WI38 (cell line): ENCODE results near the gene ATMIN.

Experiments used
- H3K4me3 ChIP-seq: 2 replicates; pipeline ENCODE4 v1.5.1; 2011; ENCODE audit warnings: low read depth, mild to moderate bottlenecking, control low read depth, low read length
- TF ChIP-seq, protein P1 (sequence below): IDR thresholded peaks from 2 replicates; pipeline ENCODE4 v1.5.1; 2012; ENCODE audit warnings: low read depth, mild to moderate bottlenecking, control low read depth, low read length

The ATMIN gene, protein sequence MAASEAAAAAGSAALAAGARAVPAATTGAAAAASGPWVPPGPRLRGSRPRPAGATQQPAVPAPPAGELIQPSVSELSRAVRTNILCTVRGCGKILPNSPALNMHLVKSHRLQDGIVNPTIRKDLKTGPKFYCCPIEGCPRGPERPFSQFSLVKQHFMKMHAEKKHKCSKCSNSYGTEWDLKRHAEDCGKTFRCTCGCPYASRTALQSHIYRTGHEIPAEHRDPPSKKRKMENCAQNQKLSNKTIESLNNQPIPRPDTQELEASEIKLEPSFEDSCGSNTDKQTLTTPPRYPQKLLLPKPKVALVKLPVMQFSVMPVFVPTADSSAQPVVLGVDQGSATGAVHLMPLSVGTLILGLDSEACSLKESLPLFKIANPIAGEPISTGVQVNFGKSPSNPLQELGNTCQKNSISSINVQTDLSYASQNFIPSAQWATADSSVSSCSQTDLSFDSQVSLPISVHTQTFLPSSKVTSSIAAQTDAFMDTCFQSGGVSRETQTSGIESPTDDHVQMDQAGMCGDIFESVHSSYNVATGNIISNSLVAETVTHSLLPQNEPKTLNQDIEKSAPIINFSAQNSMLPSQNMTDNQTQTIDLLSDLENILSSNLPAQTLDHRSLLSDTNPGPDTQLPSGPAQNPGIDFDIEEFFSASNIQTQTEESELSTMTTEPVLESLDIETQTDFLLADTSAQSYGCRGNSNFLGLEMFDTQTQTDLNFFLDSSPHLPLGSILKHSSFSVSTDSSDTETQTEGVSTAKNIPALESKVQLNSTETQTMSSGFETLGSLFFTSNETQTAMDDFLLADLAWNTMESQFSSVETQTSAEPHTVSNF

DNA sequence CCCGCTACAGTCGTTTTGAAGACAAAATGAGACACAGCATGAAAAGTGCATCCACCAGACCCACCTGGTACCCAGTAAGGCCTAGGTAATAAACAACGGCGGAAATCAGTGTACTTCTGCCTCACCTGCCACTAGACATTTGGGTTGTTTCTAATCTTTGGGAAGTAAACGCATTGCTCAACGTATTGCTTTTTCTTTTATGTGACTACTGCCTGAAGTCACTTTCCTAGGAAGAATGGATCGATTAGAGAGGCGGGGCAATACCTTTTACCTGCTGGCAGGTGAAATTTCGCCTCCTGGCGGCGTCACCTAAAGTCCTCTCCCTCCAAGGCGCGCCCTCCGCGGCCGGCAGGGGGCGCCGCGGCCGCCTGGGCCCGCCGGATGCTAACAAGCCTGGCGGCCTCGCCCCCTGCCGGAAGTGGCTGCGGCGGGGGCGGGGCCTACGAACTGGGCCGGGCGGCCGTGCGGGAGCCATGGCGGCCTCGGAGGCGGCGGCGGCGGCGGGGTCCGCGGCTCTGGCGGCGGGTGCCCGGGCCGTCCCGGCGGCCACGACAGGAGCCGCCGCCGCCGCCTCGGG, at the start of gene ATMIN:
TSS of gene ATMIN (plus strand) at position 445 of the 577 bp plus-strand sequence. CDS start at position 474, 29 bp downstream.
- TF ChIP-seq, protein P1, sequence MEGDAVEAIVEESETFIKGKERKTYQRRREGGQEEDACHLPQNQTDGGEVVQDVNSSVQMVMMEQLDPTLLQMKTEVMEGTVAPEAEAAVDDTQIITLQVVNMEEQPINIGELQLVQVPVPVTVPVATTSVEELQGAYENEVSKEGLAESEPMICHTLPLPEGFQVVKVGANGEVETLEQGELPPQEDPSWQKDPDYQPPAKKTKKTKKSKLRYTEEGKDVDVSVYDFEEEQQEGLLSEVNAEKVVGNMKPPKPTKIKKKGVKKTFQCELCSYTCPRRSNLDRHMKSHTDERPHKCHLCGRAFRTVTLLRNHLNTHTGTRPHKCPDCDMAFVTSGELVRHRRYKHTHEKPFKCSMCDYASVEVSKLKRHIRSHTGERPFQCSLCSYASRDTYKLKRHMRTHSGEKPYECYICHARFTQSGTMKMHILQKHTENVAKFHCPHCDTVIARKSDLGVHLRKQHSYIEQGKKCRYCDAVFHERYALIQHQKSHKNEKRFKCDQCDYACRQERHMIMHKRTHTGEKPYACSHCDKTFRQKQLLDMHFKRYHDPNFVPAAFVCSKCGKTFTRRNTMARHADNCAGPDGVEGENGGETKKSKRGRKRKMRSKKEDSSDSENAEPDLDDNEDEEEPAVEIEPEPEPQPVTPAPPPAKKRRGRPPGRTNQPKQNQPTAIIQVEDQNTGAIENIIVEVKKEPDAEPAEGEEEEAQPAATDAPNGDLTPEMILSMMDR, result peak; percentile 97
- H3K4me3 ChIP-seq, result peak within 1 kb of the TSS; percentile 81

DNA sequence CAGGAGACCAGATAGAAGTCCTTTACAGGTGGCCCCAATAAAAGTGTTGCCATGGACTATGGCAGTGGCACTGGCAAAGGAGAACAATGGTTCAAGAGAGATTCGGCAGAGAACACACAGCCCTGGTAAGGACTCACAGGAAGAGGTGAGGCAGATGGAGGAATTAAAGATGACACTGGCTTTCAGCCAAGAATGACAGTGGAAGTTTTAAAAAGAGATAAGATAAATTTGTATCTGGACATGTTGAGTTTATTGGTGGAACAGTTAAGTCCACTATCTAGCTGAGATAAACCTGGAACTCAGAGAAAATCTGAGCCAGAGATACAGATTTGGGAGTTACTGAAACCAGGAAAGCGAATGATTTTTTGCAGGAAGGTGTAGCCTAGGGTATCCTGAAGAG, 49.1 kb upstream of the ATMIN start:
- TF ChIP-seq, protein P1, result no peak
- no peak overlapping the region for H3K4me3 ChIP-seq

DNA sequence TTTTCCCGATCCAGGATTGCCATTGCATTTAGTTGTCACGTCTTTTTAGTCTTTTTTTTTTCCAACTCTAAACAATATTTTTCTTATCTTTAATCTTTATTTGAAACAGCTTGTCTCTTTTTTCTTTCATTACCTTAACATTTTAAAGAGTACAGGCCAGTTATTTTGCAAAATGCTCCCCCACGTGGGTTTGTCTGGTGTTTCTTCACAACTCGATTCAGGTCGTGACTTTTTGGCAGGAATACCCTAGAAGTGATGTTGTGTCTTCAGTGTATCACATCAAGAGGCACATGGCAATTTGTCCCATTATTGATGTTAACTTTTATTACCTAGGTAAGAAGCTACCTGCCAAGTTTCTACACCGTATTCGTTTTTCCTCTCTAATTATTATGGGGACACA, 46.9 kb upstream of the ATMIN start:
- H3K4me3 ChIP-seq, result no peak overlapping the region
- TF ChIP-seq, protein P1, result no peak

DNA sequence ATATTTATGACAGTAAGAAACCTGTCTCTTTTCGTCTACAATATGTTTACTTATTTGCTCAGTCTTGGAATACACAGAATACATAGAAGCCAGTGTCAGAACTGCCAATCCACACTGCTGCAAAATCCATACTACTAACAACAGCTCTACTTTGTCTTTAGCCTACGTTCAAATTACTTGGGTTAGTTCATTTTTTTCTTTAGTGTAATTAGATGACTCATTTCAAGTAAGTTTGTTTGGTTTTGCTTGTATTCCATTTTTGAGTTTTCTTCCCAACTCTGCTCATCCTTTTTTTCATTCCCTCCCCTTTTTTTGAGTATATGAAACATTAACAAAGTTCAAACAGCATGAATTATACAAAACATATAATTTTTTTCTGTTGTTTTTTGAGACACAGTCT, 45.8 kb upstream of the ATMIN start:
- TF ChIP-seq, protein P1, result no peak

DNA sequence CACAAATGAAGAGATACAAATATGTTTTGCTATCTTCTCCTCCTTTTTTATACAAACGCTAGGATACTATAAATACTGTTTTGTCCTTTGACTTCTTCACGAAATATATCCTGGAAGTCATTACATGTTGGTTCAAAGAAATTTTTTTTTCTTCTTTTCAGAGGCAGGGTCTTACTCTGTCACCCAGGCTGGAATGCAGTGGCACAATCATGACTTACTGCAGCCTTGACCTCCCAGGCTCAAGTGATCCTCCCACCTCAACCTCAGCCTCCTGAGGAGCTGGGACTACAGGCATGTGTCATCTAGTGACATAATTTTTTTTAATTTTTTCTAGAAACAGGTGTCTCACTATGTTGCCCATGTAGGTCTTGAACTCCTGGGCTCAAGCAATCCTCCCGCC, 45.1 kb upstream of the ATMIN start:
- no peak overlapping the region for H3K4me3 ChIP-seq
- TF ChIP-seq, protein P1, result no peak

More for the DNA sequence above, 45.8 kb upstream of the ATMIN start:
- H3K4me3 ChIP-seq, result no peak overlapping the region

DNA sequence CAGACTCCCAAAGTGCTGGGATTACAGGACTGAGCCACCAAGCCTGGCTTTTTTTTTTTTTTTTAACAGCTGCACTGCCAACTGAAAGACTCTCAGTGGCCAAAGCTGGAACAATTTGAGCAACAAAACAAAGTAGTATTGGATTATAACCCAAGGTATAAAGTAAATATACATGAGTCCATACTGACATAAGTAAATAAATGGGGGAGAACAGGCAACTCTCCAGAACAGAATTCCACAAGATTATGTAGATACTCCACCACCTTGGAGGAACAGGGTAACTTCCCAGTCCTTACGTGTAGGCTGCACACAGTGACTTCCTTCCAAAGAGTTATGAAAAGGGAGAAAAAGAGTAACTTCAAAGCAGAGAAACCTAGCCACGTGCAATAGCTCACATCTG, 44.7 kb upstream of the ATMIN start:
- TF ChIP-seq, protein P1, result no peak

More for the DNA sequence above, 44.7 kb upstream of the ATMIN start:
- H3K4me3 ChIP-seq, result no peak overlapping the region
